Measurements from ENCODE around the gene GAREM1. TPM values are rescaled to one million over a fixed set of nuclear protein-coding genes. Genes with fewer than 3 reads are reported as not detected.
"Not testable (repeated sequence)": the region's sequence is repeated elsewhere in the genome, so short reads cannot be mapped to it uniquely, and the experiment has no call there.

Gene GAREM1
- total RNA-seq, 3 donors from 2014 or later = 14.5 to 29.0 (median 19.6) TPM

DNA sequence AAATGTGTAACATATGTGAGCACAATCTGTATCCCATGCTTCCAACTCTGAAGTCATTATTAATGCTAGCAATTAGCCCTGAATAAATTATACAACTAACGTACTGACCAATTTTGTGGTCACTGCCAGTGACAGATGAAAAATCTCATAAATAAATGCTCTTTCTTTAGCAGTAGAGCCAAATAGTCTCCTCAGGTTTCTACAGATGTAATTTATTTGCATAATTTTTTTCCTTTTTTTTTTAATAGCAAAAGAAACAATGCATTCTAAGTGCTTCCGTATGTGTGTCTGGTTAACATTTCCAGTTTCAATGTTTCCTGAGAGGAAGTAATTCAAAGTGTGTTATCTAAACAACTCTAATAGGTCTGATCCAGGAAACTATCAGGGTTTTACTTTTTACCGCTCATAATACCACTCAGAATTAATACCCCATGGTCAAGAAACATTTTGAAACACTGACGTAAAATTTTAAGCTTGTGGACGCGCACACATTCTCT lies 172.5 kb downstream of the GAREM1 start:
- ATAC-seq (no peak), DNase-seq (no peak)
- H3K4me1 ChIP-seq (ENCODE audit: low read depth) = peaks cover 6% of the 10 kb centered on the region
- H3K9me3 ChIP-seq = no peaks in the 10 kb centered on the region
- intact Hi-C loops (cut with DNase I, micrococcal nuclease) = loop anchor here in 1 of 2 donors (10.0 kb wide), 1 partner anchor 177 kb away; the partner anchor contains the start of gene GAREM1
- no peak overlapping the region for H3K4me3 ChIP-seq
- TF ChIP-seq CTCF (IDR thresholded peaks at IDR 0.05) = no peak
- no peaks in the 10 kb centered on the region for H3K36me3 ChIP-seq (ENCODE audit: low read depth)

- DNase-seq (no peak), ATAC-seq (no peak)
- intact Hi-C loops (cut with DNase I, micrococcal nuclease) = loop anchor here in 1 of 2 donors (10.0 kb wide), 1 partner anchor 177 kb away; the partner anchor contains the start of gene GAREM1
- no peaks in the 10 kb centered on the region for H3K9me3 ChIP-seq
- no peak overlapping the region for H3K4me3 ChIP-seq
- H3K36me3 ChIP-seq (ENCODE audit: low read depth) = no peaks in the 10 kb centered on the region
- no peak for TF ChIP-seq CTCF (IDR thresholded peaks at IDR 0.05)
- peaks cover 6% of the 10 kb centered on the region for H3K4me1 ChIP-seq (ENCODE audit: low read depth)
These were observed 173.0 kb downstream of the GAREM1 start for GRCh38 chr18:32297579-32298170.

GRCh38 chr18:32296851-32297250 lies 173.8 kb downstream of the GAREM1 start:
- intact Hi-C loops (cut with DNase I, micrococcal nuclease) = loop anchor here in 1 of 2 donors (10.0 kb wide), 1 partner anchor 178 kb away; the partner anchor contains the start of gene GAREM1
- TF ChIP-seq CTCF (IDR thresholded peaks at IDR 0.05) = no peak
- H3K9me3 ChIP-seq = no peaks in the 10 kb centered on the region
- peaks cover 6% of the 10 kb centered on the region for H3K4me1 ChIP-seq (ENCODE audit: low read depth)
- no peak for DNase-seq
- no peaks in the 10 kb centered on the region for H3K36me3 ChIP-seq (ENCODE audit: low read depth)
- H3K4me3 ChIP-seq = no peak overlapping the region
- ATAC-seq = peak; percentile 47

DNA sequence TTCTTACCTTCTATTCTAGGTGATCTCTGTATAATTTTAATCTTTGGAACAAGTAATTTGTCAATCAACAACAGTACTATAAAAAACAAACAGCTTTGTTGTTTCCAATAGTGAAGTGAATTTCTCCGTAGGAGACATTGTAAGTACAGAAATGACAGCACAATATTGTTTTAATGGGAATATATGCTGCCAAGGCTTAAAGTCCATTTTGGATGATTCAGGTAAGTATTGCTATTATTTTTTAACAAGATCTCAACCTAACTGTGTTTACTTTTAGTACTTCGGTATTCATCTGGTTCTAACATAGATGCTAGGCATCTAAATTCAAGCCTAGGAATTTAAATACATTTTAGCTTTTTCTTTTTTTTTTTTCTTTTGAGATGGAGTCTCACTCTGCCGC lies 175.1 kb downstream of the GAREM1 start:
- H3K36me3 ChIP-seq (ENCODE audit: low read depth) = no peaks in the 10 kb centered on the region
- H3K4me1 ChIP-seq (ENCODE audit: low read depth) = peaks cover 6% of the 10 kb centered on the region
- ATAC-seq (peak; percentile 69), DNase-seq (no peak)
- H3K4me3 ChIP-seq = no peak overlapping the region
- intact Hi-C loops (cut with DNase I, micrococcal nuclease) = loop anchor here in 1 of 2 donors (10.0 kb wide), 1 partner anchor 179 kb away; the partner anchor contains the start of gene GAREM1
- no peak for TF ChIP-seq CTCF (IDR thresholded peaks at IDR 0.05)
- H3K9me3 ChIP-seq = no peaks in the 10 kb centered on the region

DNA sequence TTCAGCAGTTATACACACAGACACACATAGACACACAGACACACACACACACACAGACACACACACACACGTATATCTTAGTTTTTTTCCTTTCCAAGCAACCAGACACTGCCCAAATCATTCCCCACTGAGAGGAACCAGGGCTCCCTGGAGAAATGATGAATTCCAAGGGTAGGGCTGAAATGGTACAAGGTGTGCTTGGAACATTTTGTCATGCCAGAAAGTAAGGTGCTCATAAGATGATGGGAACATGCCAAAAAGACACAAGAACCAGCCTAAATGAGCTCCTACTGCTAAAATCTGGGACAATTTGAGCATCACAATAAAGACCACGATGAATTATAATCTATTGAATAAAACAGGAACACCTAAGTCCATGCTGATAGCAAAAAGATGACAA lies 177.6 kb downstream of the GAREM1 start:
- no peak overlapping the region for H3K4me3 ChIP-seq
- intact Hi-C loops (cut with DNase I, micrococcal nuclease) = loop anchor here in 1 of 2 donors (10.0 kb wide), 1 partner anchor 182 kb away; the partner anchor contains the start of gene GAREM1
- H3K9me3 ChIP-seq = no peaks in the 10 kb centered on the region
- ATAC-seq (no peak), DNase-seq (no peak)
- no peak for TF ChIP-seq CTCF (IDR thresholded peaks at IDR 0.05)
- peaks cover 6% of the 10 kb centered on the region for H3K4me1 ChIP-seq (ENCODE audit: low read depth)
- H3K36me3 ChIP-seq (ENCODE audit: low read depth) = no peaks in the 10 kb centered on the region

GRCh38 chr18:32291623-32292022 lies 179.1 kb downstream of the GAREM1 start:
- not testable (repeated sequence) for H3K4me3 ChIP-seq; H3K36me3 ChIP-seq (ENCODE audit: low read depth); H3K9me3 ChIP-seq; DNase-seq; ATAC-seq; H3K4me1 ChIP-seq (ENCODE audit: low read depth)
- intact Hi-C loops (cut with DNase I, micrococcal nuclease) = loop anchor here in 1 of 2 donors (10.0 kb wide), 1 partner anchor 183 kb away; the partner anchor contains the start of gene GAREM1

Measured in mucosa of descending colon (tissue), 3 donors.